CD4-positive, alpha-beta T cell treated with Interleukin-17A for 1 hour (primary cell): ENCODE measurements around the gene RPL18A.

ENCODE experiments used
- DNase-seq: peaks from one replicate; pipeline ENCODE4 v3.0.0-alpha.2; 2020

Gene RPL18A

DNA sequence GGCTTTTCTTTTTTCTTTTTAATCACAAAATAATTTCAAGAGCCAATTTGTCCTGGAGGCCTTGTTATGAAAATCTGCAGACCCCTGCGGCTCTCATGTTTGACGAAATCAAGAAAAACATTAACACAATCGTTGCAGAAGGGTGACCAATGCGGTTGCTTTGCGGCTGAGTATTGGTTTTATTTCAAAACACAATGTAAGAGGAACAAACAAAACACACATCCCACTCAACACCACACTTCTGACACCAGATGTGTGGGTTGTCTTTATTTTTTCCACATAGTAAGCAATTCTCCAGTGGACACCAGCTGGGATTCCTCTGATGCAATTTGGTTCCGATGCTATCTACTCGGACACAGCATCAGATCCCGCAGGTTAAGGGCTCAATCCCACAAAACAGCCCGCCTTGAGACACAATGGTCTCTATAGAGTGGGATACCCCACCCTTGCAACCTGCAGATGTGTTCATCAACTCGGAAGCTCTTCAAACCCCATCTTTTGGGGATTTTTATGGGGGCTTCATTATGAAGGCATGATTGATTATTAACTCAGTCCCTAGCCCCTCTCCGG, 51.2 kb downstream of the RPL18A start:
- no peak for DNase-seq
